ENCODE data around the gene ALDH1A1. TPM values are rescaled to one million over a fixed set of nuclear protein-coding genes. Genes with fewer than 3 reads are reported as not detected.

Gene ALDH1A1
- total RNA-seq, 1 donor from 2014 or later: 43.9 TPM

DNA sequence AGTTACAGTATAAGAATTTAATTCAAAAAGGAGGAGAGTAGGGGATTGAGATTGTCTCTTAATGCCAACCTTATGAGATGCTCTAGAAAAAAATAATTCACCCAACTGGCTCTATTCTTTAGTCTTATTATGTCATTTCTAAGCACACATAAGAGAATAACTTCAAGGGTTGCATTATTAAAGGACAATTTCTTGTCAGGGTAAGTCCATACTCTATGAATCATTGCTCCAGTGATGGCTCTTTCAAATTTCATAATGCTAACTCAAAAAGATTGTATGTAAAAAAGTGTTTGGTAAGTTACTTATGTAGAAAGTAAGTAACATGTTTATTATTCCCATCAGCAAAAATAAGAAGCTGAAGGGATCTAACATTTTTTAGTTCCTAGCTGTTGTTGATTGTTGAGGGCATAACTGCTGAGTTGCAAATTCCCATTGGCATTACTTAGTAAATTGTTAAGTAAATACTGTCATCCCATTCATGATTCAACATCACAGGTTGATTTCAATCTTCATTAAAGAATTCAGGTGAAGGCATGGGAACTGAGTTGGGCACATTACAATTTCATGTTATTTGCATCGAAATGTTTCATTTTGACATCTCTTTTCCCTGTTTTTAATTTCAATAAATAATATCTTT, 28.6 kb downstream of the ALDH1A1 start:
- no peak for TF ChIP-seq CTCF (IDR thresholded peaks at IDR 0.05)
- intact Hi-C loops (cut with DNase I): no loop called here
- Histone ChIP-seq H3K4me3 (no peak overlapping the region), H3K4me1 (no peaks in the 10 kb centered on the region), H3K9me3 (no peaks in the 10 kb centered on the region), H3K36me3 (peaks cover 16 to 46% of the 10 kb centered on the region in 2 donors), H3K27ac (no peak overlapping the region), H3K27me3 (no peaks in the 10 kb centered on the region)
- no peak for DNase-seq (ENCODE audit: low spot score in 2 of 2)

DNA sequence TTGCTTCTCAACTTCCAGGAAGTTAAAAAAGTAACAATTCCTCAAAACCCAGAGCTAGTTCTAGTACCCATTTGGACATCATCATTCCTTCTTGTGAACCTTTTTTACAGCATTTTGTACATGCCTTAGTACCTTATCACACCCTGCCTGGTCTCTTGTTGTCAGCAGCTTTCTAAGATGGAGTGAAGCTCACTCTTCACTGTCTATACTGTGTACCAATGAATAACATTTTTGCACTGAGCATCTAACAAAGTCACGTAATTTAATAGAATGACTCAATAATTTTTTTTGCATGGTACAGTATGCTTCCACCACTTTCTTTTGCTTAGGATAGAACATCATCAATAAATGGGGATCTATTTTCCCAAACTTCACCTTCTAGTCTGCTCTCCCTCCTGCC, 29.8 kb downstream of the ALDH1A1 start:
- Histone ChIP-seq H3K4me1 (no peaks in the 10 kb centered on the region), H3K27me3 (no peaks in the 10 kb centered on the region), H3K9me3 (no peaks in the 10 kb centered on the region), H3K36me3 (peaks cover 16 to 43% of the 10 kb centered on the region in 2 donors), H3K4me3 (no peak overlapping the region), H3K27ac (no peak overlapping the region)
- TF ChIP-seq CTCF (IDR thresholded peaks at IDR 0.05): no peak
- intact Hi-C loops (cut with DNase I): no loop called here
- no peak for DNase-seq (ENCODE audit: low spot score in 2 of 2)

DNA sequence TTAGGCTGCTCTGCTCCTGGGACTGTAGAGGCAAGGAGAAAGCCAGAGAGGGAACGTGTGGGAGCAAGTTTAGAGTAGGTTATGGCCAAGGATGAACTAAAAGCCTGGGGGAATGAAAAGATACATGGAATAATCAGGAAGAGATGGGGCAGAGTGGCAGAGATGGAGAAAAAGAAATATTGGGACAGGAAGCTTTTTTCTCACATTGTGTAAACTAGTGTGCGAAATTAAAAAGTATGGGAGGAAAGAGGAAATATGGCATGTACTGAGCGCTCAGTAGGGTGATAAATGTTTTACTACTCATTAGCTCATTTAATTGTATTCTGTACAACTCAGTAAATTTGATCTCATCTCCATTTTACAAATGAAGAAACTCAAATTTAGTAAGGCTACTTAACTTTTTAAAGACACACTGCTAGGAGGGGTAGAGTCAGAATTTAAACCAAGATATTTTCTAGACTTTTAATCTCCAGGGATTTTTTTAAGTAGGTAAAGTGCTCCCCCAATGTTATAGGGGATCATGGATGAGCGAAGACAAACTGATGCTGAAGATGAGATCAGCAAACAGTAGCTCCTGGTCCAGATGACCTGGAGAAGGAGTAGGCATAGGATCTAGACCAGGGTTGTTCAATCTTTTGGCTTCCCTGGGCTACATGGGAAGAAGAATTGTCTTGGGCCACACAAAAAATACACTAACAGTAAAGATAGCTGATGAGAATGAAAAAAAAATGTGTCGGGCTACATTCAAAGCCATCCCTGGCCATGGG, 30.8 kb downstream of the ALDH1A1 start:
- Histone ChIP-seq H3K4me3 (no peak overlapping the region), H3K4me1 (no peaks in the 10 kb centered on the region), H3K27ac (no peak overlapping the region), H3K27me3 (no peaks in the 10 kb centered on the region), H3K9me3 (no peaks in the 10 kb centered on the region), H3K36me3 (peaks cover 20 to 46% of the 10 kb centered on the region in 2 donors)
- DNase-seq (ENCODE audit: low spot score in 2 of 2): no peak
- intact Hi-C loops (cut with DNase I): no loop called here
- no peak for TF ChIP-seq CTCF (IDR thresholded peaks at IDR 0.05)

- Histone ChIP-seq H3K36me3 (peaks cover 40 to 43% of the 10 kb centered on the region in 2 donors), H3K4me3 (no peak overlapping the region), H3K4me1 (no peaks in the 10 kb centered on the region), H3K27me3 (no peaks in the 10 kb centered on the region), H3K27ac (no peak overlapping the region), H3K9me3 (no peaks in the 10 kb centered on the region)
- no peak for DNase-seq (ENCODE audit: low spot score in 2 of 2)
- intact Hi-C loops (cut with DNase I): no loop called here
- no peak for TF ChIP-seq CTCF (IDR thresholded peaks at IDR 0.05)
Measured at GRCh38 chr9:72919246-72919945, 33.5 kb downstream of the ALDH1A1 start.

GRCh38 chr9:72917892-72918509, 34.9 kb downstream of the ALDH1A1 start:
- H3K27me3 ChIP-seq: no peaks in the 10 kb centered on the region
- no peak for DNase-seq (ENCODE audit: low spot score in 2 of 2)
- H3K9me3 ChIP-seq: no peaks in the 10 kb centered on the region
- H3K36me3 ChIP-seq: peaks cover 34 to 40% of the 10 kb centered on the region in 2 donors
- H3K4me3 ChIP-seq: no peak overlapping the region
- no peak for TF ChIP-seq CTCF (IDR thresholded peaks at IDR 0.05)
- H3K27ac ChIP-seq: no peak overlapping the region
- intact Hi-C loops (cut with DNase I): no loop called here
- peaks cover 0 to 2% of the 10 kb centered on the region in 2 donors for H3K4me1 ChIP-seq
